Thoracic aorta (tissue), 2 donors: Measurements from ENCODE around the gene FKBP3. TPM values are rescaled to one million over a fixed set of nuclear protein-coding genes. Genes with fewer than 3 reads are reported as not detected.

ENCODE experiments used
- ATAC-seq: fragments of 150-250 bp; one replicate; pipeline ENCODE4 v1.8.0; 2017; ENCODE audit warnings: low read depth; ENCODE audit not compliant: insufficient number of reproducible peaks, low FRiP score
- DNase-seq: peaks from one replicate; pipeline ENCODE4 v3.0.0-alpha.2; 2020; ENCODE audit warnings: low spot score
- H3K27ac ChIP-seq, 2 donors: fragments of 200-600 bp; sonication (generic); 1 replicate in 1 of 2; 2 replicates in 1 of 2; pipeline ENCODE4 v1.5.1; 2016; ENCODE audit warnings: mild to moderate bottlenecking in 2 of 2, moderate library complexity in 2 of 2
- H3K27me3 ChIP-seq: fragments of 200-600 bp; sonication (generic); replicated peaks from 2 replicates; pipeline ENCODE4 v1.6.0; 2016; ENCODE audit warnings: mild to moderate bottlenecking; ENCODE audit not compliant: insufficient read depth
- H3K36me3 ChIP-seq: fragments of 200-600 bp; sonication (generic); one replicate; pipeline ENCODE4 v1.5.1; 2016
- H3K4me1 ChIP-seq, 2 donors: fragments of 200-600 bp; sonication (generic); 1 replicate in 1 of 2; 2 replicates in 1 of 2; pipeline versions ENCODE4 v1.5.1 to v1.6.0; 2016; ENCODE audit warnings: low read depth in 2 of 2, mild to moderate bottlenecking in 1 of 2; ENCODE audit not compliant: control insufficient read depth in 1 of 2
- H3K4me3 ChIP-seq: fragments of 200-600 bp; sonication (generic); 2 replicates; pipeline ENCODE4 v1.5.1; 2016; ENCODE audit warnings: mild to moderate bottlenecking
- H3K9me3 ChIP-seq: fragments of 200-600 bp; sonication (generic); 2 replicates; pipeline ENCODE4 v1.5.1; 2016
- CTCF ChIP-seq: fragments of 200-600 bp; sonication (generic); IDR thresholded peaks from one replicate; pipeline ENCODE4 v1.5.1; 2019; ENCODE audit warnings: antibody characterized with exemption
- total RNA-seq, 2 donors: library from RNA; depleted of rRNA; stranded (reverse); fragments of >200 nt; gene quantifications; one replicate each; pipeline versions ENCODE4 v1.1.0 to v1.2.3, GENCODE V29; 2016

Gene FKBP3
- total RNA-seq, 2 donors from 2014 or later = 24.2 to 38.2 TPM

DNA sequence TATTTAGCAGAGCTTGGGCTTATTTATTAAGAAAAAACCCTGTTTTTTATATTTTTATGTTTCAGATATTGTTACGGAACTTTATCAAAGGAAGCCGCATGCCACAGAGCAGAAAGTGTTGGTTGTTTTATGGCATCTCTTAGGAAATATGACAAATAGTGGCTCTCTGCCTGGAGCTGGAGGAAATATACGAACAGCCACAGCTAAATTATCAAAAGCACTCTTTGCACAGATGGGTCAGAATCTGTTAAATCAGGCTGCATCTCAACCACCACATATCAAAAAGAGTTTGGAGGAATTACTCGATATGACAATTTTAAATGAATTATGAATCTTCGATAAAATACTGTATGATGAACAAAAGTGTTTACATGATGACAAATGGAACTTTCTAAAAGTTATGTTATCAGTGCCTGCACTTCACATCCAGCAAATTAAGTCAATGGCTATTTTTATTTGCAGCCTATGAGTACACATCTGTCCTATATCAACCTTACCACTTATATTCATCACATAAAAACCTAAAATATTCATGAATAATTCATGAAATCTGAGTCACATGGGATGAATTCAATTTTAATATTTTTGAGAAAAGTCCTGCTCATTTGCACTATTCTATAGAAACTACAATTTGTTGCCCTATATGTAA lies 60.9 kb downstream of the FKBP3 start:
- H3K27ac ChIP-seq = no peak overlapping the region
- no peaks in the 10 kb centered on the region for H3K36me3 ChIP-seq
- H3K9me3 ChIP-seq = no peaks in the 10 kb centered on the region
- H3K27me3 ChIP-seq = no peaks in the 10 kb centered on the region
- no peak for TF ChIP-seq CTCF
- H3K4me1 ChIP-seq = no peaks in the 10 kb centered on the region
- DNase-seq = no peak
- H3K4me3 ChIP-seq = no peak overlapping the region
- ATAC-seq = no peak

DNA sequence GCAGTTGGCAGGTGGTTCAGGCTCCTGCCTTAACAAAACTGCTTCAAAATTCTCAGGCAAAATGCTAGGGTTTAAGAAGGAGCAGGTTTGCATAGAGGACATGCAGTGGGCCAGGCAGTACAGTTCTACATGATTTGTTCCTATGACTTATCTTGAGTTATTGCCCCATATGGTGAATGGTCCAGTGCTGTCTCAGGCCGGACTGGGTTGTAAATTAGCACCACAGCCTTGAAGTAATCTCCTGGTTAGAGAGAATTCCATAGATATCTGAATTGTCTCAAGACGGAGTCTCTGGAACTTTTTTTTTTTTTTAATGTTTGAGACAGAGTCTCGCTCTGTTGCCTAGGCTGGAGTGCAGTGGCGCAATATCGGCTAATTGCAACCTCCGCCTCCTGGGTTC lies 62.2 kb downstream of the FKBP3 start:
- no peaks in the 10 kb centered on the region for H3K36me3 ChIP-seq
- no peak overlapping the region for H3K27ac ChIP-seq
- no peak overlapping the region for H3K4me3 ChIP-seq
- DNase-seq (no peak), ATAC-seq (no peak)
- no peaks in the 10 kb centered on the region for H3K27me3 ChIP-seq
- no peak for TF ChIP-seq CTCF
- H3K9me3 ChIP-seq = no peaks in the 10 kb centered on the region
- no peaks in the 10 kb centered on the region for H3K4me1 ChIP-seq

DNA sequence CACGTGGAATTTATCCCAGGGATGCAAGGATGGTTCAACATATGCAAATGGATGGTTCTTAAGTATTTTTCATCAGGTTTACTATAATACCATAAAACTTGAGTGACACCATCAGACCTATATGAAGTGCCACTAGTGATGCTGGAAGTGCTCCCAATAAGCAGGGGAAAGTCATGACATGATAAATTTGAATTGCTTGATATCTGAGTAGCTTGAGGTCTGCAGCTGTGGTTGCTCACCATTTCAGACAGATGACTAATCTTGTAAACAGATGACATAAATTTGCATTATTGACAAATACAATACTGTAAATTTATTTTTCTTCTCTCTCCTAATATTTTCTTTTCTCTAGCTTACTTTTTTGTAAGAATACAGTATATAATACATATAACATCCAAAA lies 64.1 kb downstream of the FKBP3 start:
- TF ChIP-seq CTCF = no peak
- Histone ChIP-seq H3K4me1 (no peaks in the 10 kb centered on the region), H3K4me3 (no peak overlapping the region), H3K9me3 (no peaks in the 10 kb centered on the region), H3K27me3 (no peaks in the 10 kb centered on the region), H3K36me3 (no peaks in the 10 kb centered on the region), H3K27ac (no peak overlapping the region)
- DNase-seq (no peak), ATAC-seq (no peak)

DNA sequence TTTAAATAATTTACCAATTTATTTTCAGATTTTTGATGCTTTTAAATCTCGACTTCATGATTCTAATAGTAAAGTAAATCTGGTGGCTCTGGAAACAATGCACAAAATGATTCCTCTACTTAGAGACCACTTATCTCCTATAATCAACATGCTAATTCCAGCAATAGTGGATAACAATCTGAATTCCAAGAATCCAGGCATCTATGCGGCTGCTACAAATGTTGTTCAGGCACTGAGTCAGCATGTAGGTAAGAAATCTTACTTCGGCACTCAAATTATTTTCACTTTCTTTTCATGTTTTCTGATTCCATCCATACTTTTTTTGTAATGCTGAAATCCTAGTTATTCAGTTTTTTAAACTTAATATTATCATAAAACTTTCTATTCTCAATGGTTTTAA lies 65.9 kb downstream of the FKBP3 start:
- no peak for ATAC-seq
- no peak overlapping the region for H3K27ac ChIP-seq
- H3K4me3 ChIP-seq = no peak overlapping the region
- no peaks in the 10 kb centered on the region for H3K4me1 ChIP-seq
- no peaks in the 10 kb centered on the region for H3K36me3 ChIP-seq
- no peaks in the 10 kb centered on the region for H3K9me3 ChIP-seq
- TF ChIP-seq CTCF = no peak
- no peak for DNase-seq
- no peaks in the 10 kb centered on the region for H3K27me3 ChIP-seq

DNA sequence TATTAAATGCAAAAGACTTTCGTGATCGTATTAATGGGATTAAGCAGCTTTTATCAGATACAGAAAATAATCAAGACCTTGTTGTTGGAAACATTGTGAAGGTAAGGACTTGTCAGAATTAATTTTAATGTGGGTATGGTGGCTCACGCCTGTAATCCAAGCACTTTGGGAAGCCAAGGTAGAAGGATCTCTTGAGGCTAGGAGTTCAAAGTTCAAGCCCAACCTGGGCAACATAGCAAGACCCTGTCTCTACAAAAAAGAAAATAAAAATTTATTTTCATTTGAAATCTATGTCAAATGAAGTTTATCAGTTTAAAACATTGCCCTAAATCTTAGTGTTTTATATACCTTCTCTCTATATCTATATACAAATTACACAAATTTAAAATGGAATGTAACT lies 67.6 kb downstream of the FKBP3 start:
- no peak for DNase-seq
- Histone ChIP-seq H3K27ac (no peak overlapping the region), H3K27me3 (no peaks in the 10 kb centered on the region), H3K9me3 (no peaks in the 10 kb centered on the region), H3K4me1 (no peaks in the 10 kb centered on the region), H3K36me3 (no peaks in the 10 kb centered on the region), H3K4me3 (no peak overlapping the region)
- TF ChIP-seq CTCF = no peak
- no peak for ATAC-seq
